ENCODE results near the gene CLEC18A.

DNA sequence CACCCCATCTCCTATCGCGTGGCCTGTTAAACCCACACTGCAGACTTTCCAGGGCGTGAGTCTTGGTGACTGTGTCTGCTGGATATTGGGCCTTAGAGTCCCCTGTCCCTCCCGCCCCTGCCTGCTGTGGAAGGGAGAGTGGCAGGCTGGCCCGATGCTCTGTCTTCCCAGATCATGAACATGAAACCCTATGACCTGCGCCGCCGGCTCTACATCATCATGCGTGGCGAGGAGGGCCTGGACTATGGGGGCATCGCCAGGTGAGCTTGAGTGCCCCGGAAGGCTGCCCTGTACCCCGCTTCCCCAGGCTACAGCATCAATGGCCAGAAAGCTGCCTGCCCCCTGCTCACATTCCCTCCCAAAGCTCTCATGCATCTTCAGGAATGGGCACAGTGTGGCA, 19.5 kb upstream of the CLEC18A start:
- TF ChIP-seq, protein P1, sequence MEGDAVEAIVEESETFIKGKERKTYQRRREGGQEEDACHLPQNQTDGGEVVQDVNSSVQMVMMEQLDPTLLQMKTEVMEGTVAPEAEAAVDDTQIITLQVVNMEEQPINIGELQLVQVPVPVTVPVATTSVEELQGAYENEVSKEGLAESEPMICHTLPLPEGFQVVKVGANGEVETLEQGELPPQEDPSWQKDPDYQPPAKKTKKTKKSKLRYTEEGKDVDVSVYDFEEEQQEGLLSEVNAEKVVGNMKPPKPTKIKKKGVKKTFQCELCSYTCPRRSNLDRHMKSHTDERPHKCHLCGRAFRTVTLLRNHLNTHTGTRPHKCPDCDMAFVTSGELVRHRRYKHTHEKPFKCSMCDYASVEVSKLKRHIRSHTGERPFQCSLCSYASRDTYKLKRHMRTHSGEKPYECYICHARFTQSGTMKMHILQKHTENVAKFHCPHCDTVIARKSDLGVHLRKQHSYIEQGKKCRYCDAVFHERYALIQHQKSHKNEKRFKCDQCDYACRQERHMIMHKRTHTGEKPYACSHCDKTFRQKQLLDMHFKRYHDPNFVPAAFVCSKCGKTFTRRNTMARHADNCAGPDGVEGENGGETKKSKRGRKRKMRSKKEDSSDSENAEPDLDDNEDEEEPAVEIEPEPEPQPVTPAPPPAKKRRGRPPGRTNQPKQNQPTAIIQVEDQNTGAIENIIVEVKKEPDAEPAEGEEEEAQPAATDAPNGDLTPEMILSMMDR (IDR thresholded peaks at IDR 0.05), result no peak
- TF ChIP-seq POLR2A (IDR thresholded peaks at IDR 0.05), result no peak
